ENCODE measurements around the gene PPCS.

Gene PPCS

GRCh38 chr1:42431514-42431913, 24.8 kb upstream of the PPCS start:
- Mint-ChIP-seq H3K9me3 (no peaks in the 10 kb centered on the region), H3K27ac (no peak overlapping the region), H3K4me3 (no peak overlapping the region), H3K27me3 (ENCODE audit: low read depth) (peaks cover 9% of the 10 kb centered on the region), H3K36me3 (ENCODE audit: low read depth) (no peaks in the 10 kb centered on the region), H3K4me1 (ENCODE audit: low read depth) (peaks cover 2% of the 10 kb centered on the region)

GRCh38 chr1:42432714-42433113, 23.6 kb upstream of the PPCS start:
- Mint-ChIP-seq H3K27ac (no peak overlapping the region), H3K36me3 (ENCODE audit: low read depth) (no peaks in the 10 kb centered on the region), H3K4me1 (ENCODE audit: low read depth) (peaks cover 2% of the 10 kb centered on the region), H3K9me3 (no peaks in the 10 kb centered on the region), H3K27me3 (ENCODE audit: low read depth) (peaks cover 9% of the 10 kb centered on the region), H3K4me3 (no peak overlapping the region)

DNA sequence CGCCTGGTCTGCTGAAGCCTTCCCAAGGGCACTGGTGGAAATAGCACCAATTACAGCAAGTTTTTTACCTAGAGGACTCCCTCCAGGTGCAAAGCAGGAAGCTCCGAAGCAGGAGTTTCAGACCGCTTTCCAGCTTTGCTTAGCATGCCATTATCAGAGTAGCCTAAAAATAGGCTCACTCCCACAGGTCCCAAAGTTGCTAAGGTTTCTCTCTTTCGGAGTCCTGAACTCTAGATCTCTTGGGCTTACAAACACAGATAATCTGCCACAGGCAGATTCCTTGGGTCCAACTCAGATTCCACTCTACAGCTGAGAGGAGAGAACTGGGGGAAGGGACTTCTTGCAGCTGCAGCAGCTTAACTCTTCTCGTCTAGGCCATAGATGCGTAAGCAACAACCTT, 23.0 kb upstream of the PPCS start:
- Mint-ChIP-seq H3K9me3 (no peaks in the 10 kb centered on the region), H3K4me1 (ENCODE audit: low read depth) (peaks cover 2% of the 10 kb centered on the region), H3K36me3 (ENCODE audit: low read depth) (no peaks in the 10 kb centered on the region), H3K27me3 (ENCODE audit: low read depth) (peaks cover 12% of the 10 kb centered on the region), H3K27ac (no peak overlapping the region), H3K4me3 (no peak overlapping the region)

GRCh38 chr1:42434340-42434739, 22.0 kb upstream of the PPCS start:
- H3K4me3 Mint-ChIP-seq: no peak overlapping the region
- H3K9me3 Mint-ChIP-seq: no peaks in the 10 kb centered on the region
- H3K27me3 Mint-ChIP-seq (ENCODE audit: low read depth): peaks cover 13% of the 10 kb centered on the region
- H3K27ac Mint-ChIP-seq: no peak overlapping the region
- no peaks in the 10 kb centered on the region for H3K36me3 Mint-ChIP-seq (ENCODE audit: low read depth)
- H3K4me1 Mint-ChIP-seq (ENCODE audit: low read depth): peaks cover 2% of the 10 kb centered on the region

DNA sequence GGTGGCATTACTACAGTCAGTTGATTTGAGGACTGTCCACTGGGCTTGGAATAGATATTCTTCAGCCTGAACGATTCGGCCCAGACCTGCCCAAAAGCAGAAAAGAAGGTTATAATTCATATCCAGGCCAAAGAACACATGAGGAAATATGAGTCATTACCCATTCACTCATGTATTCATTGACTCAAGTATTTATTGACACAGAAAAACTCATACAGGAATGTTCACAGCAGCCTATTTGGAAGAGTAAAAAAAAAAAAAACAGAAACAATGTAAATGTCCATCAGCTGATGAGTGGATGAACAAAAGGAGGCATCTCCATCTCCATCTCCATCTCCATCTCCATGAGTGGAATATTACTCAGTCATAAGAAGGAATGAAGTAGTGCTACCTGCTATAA, 16.4 kb upstream of the PPCS start:
- no peak overlapping the region for H3K27ac Mint-ChIP-seq

DNA sequence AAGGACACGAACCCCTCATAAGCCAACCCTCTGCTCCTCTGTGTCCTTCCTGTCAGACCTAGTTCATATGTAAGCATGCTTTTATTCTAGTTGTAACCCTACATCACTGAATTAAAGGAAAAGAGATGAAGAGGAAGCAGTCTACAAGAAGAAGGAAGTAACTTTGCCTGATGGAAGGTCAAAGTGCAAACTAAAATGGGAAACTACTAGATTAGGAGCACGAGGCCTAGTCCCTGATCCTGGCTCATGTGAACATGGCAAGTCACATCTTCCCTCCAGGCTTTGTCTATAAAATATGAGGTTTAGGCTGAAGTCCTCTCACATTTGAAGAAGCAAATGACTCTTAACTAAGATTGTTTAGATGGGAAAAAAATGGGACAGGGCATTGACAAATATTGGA, 13.7 kb upstream of the PPCS start:
- peaks cover 4% of the 10 kb centered on the region for H3K27me3 Mint-ChIP-seq (ENCODE audit: low read depth)
- H3K36me3 Mint-ChIP-seq (ENCODE audit: low read depth): no peaks in the 10 kb centered on the region

More for the DNA sequence above, 16.4 kb upstream of the PPCS start:
- no peaks in the 10 kb centered on the region for H3K36me3 Mint-ChIP-seq (ENCODE audit: low read depth)
- no peaks in the 10 kb centered on the region for H3K4me1 Mint-ChIP-seq (ENCODE audit: low read depth)
- H3K9me3 Mint-ChIP-seq: no peaks in the 10 kb centered on the region
- no peak overlapping the region for H3K4me3 Mint-ChIP-seq
- H3K27me3 Mint-ChIP-seq (ENCODE audit: low read depth): peaks cover 8% of the 10 kb centered on the region

DNA sequence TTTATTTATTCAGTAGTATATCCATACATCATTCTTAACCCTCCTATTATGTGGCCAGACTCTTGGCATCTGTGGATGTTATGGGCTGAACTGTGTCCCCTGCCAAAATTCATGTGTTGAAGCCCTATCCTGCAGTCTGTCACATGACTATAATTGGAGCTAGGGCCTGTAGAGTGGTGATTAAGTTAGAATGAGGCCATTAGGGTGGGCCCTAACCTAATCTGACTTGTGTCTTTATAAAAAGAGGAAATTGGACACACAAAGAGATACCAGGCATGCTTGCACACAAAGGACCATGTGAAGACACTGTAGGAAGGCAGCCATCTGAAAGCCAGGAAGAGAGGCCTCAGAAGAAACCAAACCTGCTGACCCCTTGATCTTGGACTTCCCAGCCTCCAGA, 7.1 kb upstream of the PPCS start:
- Mint-ChIP-seq H3K9me3 (no peaks in the 10 kb centered on the region), H3K36me3 (ENCODE audit: low read depth) (no peaks in the 10 kb centered on the region), H3K27me3 (ENCODE audit: low read depth) (no peaks in the 10 kb centered on the region), H3K4me3 (no peak overlapping the region), H3K27ac (no peak overlapping the region), H3K4me1 (ENCODE audit: low read depth) (peaks cover 5% of the 10 kb centered on the region)

More for the DNA sequence above, 13.7 kb upstream of the PPCS start:
- no peaks in the 10 kb centered on the region for H3K9me3 Mint-ChIP-seq
- H3K4me3 Mint-ChIP-seq: no peak overlapping the region
- no peak overlapping the region for H3K27ac Mint-ChIP-seq
- no peaks in the 10 kb centered on the region for H3K4me1 Mint-ChIP-seq (ENCODE audit: low read depth)

DNA sequence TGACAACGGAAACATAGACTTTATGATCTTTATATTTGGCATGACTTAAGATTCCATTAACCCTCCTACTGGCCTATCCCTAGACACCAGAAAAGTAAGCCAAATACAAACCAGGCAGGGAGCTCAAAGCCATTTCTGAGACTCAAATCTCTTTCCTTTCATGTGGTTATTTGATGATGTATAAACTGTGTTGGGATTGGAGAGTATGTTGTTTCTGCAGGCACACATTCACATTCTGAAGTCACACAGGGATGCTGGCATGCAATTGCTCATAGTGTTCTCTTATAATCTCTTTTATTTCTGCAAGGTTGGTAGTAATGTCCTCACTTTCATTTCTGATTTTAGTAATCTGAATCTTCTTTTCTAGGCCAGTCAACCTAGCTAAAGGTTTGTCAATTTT, 6.3 kb upstream of the PPCS start:
- no peak overlapping the region for H3K4me3 Mint-ChIP-seq
- H3K27me3 Mint-ChIP-seq (ENCODE audit: low read depth): no peaks in the 10 kb centered on the region
- no peaks in the 10 kb centered on the region for H3K9me3 Mint-ChIP-seq
- H3K36me3 Mint-ChIP-seq (ENCODE audit: low read depth): no peaks in the 10 kb centered on the region
- H3K4me1 Mint-ChIP-seq (ENCODE audit: low read depth): peaks cover 5% of the 10 kb centered on the region
- no peak overlapping the region for H3K27ac Mint-ChIP-seq

- no peaks in the 10 kb centered on the region for H3K27me3 Mint-ChIP-seq (ENCODE audit: low read depth)
- H3K4me3 Mint-ChIP-seq: no peak overlapping the region
- peaks cover 11% of the 10 kb centered on the region for H3K36me3 Mint-ChIP-seq (ENCODE audit: low read depth)
- no peak overlapping the region for H3K27ac Mint-ChIP-seq
- H3K4me1 Mint-ChIP-seq (ENCODE audit: low read depth): peaks cover 25% of the 10 kb centered on the region
- H3K9me3 Mint-ChIP-seq: no peaks in the 10 kb centered on the region
These were observed 3.0 kb upstream of the PPCS start for GRCh38 chr1:42453386-42453785.

DNA sequence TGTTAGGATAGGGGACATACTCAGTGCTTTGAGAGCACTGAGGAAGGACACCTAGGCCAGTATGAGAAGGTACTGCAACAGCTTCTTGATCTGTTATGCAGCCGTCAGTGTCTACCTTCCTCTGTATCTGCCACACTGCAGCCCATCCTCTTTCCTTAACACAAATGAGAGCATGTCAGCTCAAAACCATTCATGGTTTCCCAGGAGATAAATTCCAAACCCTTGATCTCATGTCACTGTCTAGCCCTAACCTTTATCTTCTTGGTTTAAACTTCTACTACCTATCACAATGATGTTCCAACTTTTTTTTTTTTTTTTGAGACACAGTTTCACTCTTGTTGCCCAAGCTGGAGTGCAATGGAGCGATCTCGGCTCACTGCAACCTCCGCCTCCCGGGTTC, 1.9 kb upstream of the PPCS start:
- no peak overlapping the region for H3K27ac Mint-ChIP-seq
- H3K9me3 Mint-ChIP-seq: no peaks in the 10 kb centered on the region
- H3K27me3 Mint-ChIP-seq (ENCODE audit: low read depth): no peaks in the 10 kb centered on the region
- H3K36me3 Mint-ChIP-seq (ENCODE audit: low read depth): peaks cover 14% of the 10 kb centered on the region
- peak overlapping the region; percentile 10 for H3K4me3 Mint-ChIP-seq
- H3K4me1 Mint-ChIP-seq (ENCODE audit: low read depth): peaks cover 25% of the 10 kb centered on the region

DNA sequence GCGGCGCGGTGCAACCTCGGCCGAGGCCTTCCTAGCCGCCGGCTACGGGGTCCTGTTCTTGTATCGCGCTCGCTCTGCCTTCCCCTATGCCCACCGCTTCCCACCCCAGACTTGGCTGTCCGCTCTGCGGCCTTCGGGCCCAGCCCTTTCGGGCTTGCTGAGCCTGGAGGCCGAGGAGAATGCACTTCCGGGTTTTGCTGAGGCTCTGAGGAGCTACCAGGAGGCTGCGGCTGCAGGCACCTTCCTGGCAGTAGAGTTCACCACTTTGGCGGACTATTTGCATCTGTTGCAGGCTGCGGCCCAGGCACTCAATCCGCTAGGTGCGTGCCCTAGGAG, 379 bp downstream of the PPCS start:
- Mint-ChIP-seq H3K36me3 (ENCODE audit: low read depth) (peaks cover 28% of the 10 kb centered on the region), H3K4me1 (ENCODE audit: low read depth) (peaks cover 20% of the 10 kb centered on the region), H3K4me3 (peak overlapping the region; percentile 97), H3K9me3 (no peaks in the 10 kb centered on the region), H3K27ac (peak overlapping the region; percentile 98), H3K27me3 (ENCODE audit: low read depth) (no peaks in the 10 kb centered on the region)

DNA sequence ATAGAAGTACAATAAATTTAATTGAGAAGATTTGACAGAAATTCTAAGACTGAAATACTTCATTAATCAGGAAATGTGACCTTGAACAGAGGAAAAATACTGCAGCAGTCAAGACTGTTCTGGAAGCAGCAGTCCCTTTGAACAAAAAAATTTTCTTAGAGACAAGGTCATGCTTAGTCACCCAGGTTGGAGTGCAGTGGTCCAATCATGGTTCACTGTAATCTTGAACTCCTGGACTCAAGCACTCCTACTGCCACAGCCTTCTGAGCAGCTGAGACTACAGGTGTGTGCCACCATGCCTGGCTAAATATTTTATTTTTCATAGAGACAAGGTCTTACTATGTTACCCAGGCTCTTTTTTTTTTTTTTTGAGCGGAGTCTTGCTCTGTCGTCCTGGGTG, 4.9 kb downstream of the PPCS start:
- Mint-ChIP-seq H3K9me3 (no peaks in the 10 kb centered on the region), H3K36me3 (ENCODE audit: low read depth) (peaks cover 28% of the 10 kb centered on the region), H3K4me1 (ENCODE audit: low read depth) (peaks cover 34% of the 10 kb centered on the region), H3K27me3 (ENCODE audit: low read depth) (peaks cover 12% of the 10 kb centered on the region), H3K27ac (no peak overlapping the region), H3K4me3 (no peak overlapping the region)

DNA sequence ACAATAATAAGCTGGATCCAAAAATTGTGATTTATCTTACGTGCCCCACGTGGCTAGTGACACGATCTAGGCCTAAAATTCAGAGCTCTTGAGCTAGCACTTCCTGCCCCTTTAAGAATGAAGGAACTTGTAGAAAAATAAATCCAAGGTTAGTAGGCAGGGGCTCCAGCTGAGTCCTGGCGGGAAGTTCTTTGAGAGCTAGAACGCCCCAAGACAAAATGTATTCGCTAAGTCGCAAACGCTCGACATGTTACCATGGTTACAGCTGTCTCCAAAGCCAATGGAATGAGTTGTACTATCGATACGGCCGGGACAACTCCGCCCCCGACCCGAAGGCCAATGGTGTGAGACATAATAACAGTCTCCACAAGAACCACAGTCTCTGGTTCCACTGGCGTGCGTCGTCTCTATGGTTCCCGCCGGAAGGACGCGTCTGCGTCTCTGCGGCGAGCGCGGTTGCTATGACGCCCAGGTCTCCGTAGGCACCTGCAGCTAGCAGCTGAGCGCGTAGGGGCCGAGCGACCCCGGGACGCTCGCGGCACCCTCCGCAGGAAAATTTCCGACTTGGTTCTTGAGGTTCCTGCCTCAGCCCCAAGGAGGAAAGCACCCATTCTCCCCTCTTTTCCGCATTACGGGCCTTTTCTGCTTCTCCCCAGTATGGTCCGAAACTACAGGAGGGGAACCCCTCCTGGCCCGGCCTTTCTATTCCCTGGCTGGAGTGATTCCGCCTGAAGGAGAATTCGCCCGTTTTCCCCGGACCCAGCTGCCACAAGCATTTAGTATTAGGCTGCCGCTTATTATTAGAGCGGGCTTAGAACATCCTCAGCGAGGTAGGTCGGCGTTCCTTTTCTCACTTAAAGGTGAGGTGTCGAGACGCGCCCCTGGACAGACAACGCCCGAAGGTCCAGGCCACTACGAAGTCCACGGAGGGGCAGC, 6.8 kb downstream of the PPCS start, which contains the start of gene CCDC30:
Gene CCDC30, plus strand, starts transcription at position 459 of the 936 bp plus-strand sequence. CDS start 17,266 bp downstream, outside the sequence.
- Mint-ChIP-seq H3K27me3 (ENCODE audit: low read depth) (peaks cover 12% of the 10 kb centered on the region), H3K4me1 (ENCODE audit: low read depth) (peaks cover 23% of the 10 kb centered on the region), H3K9me3 (no peaks in the 10 kb centered on the region), H3K27ac (peak within 1 kb of the TSS; percentile 79), H3K4me3 (peak within 1 kb of the TSS; percentile 71), H3K36me3 (ENCODE audit: low read depth) (peaks cover 20% of the 10 kb centered on the region)

GRCh38 chr1:42463921-42464320, 7.6 kb downstream of the PPCS start:
- peak overlapping the region; percentile 4 for H3K27ac Mint-ChIP-seq

DNA sequence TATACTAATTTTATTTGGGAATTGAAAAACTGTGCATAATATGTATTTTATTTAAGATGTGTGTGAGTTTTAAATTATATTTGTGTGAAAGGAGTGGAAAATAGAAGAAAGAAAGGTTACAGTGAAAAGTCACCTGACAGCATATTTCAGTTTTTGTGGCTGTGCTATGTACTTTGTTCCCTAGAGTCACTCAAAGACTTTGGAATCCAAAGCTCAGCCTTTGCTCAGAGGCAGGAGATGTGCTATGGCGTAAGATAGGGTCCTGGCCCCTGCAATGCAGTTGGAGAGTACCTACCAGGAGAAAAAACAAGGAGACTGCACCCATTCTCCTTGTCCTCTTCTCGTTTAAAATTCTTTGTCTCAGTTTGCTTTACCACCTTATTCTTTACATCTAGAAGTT, 9.7 kb downstream of the PPCS start:
- Mint-ChIP-seq H3K27me3 (ENCODE audit: low read depth) (peaks cover 24% of the 10 kb centered on the region), H3K4me1 (ENCODE audit: low read depth) (peaks cover 20% of the 10 kb centered on the region), H3K9me3 (no peaks in the 10 kb centered on the region), H3K36me3 (ENCODE audit: low read depth) (no peaks in the 10 kb centered on the region), H3K27ac (no peak overlapping the region), H3K4me3 (no peak overlapping the region)

More at GRCh38 chr1:42463921-42464320, 7.6 kb downstream of the PPCS start:
- Mint-ChIP-seq H3K4me1 (ENCODE audit: low read depth) (peaks cover 20% of the 10 kb centered on the region), H3K36me3 (ENCODE audit: low read depth) (peaks cover 16% of the 10 kb centered on the region), H3K27me3 (ENCODE audit: low read depth) (peaks cover 15% of the 10 kb centered on the region), H3K9me3 (no peaks in the 10 kb centered on the region), H3K4me3 (peak overlapping the region; percentile 49)
